ENCODE data around the gene FOLR2.
"Not testable (repeated sequence)": the region's sequence is repeated elsewhere in the genome, so short reads cannot be mapped to it uniquely, and the experiment has no call there.

The FOLR2 gene

DNA sequence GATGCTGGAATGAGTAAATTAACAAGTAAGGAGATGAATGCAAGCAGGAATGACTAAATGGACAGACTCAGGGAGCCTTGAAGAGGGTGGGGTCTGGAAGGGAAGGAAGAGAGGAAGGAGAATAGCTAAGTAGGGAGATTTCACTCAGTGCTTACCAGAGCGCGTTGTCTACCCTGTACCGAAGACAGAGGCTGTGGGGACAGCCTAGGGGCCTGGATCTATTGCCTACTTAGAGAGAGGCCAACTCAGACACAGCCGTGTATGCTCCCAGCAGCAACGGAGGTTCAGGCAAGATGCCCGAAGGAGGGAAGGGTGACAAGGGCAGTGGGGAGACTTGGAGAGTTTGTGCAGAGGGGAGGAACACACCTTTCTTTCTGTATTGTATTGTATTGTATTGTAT lies at the start of gene FOLR2:
FOLR2 (plus strand) TSS at position 157 of the 400 bp plus-strand sequence. CDS start 1,791 bp downstream, outside the sequence.
- DNase-seq (ENCODE audit: low read depth in 2 of 2): no peak

- DNase-seq (ENCODE audit: low read depth in 2 of 2): not testable (repeated sequence)
These were observed 47.5 kb upstream of the FOLR2 start for GRCh38 chr11:72169046-72169555.

DNA sequence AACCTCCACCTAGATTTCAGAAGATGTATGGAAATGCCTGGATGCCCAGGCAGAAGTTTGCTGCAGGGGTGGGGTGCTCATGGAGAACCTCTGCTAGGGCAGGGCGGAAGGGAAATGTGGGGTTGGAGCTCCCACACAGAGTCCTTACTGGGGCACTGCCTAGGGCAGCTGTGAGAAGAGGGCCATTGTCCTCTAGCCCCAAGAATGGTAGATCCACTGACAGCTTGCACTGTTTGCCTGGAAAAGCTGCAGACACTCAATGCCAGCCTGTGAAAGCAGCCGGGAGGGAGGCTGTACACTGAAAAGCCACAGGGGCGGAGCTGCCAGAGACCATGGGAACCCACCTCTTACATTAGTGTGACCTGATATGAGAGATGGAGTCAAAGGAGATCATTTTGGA lies 46.8 kb upstream of the FOLR2 start:
- DNase-seq (ENCODE audit: low read depth in 2 of 2): not testable (repeated sequence)

DNA sequence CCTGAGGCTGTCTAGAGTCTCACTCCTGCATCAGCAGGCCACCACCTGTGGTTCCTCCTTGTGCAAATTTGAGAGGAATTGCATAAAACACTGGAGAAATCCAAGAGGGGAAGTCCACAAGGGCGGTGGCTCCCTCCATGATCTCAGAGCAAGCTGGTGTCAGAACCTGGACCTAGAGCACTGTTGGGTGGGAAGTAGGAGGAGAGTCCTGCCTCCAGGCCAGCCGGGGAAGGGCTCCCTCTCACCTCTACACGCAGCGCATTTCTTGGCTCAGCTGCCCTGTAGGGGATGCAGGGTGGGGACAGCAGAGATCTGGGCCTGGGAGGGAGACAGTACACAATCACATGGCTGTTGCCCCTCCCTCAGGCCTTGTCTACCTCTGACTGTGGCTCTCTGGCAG lies 44.6 kb upstream of the FOLR2 start:
- DNase-seq (ENCODE audit: low read depth in 2 of 2): not testable (repeated sequence)

DNA sequence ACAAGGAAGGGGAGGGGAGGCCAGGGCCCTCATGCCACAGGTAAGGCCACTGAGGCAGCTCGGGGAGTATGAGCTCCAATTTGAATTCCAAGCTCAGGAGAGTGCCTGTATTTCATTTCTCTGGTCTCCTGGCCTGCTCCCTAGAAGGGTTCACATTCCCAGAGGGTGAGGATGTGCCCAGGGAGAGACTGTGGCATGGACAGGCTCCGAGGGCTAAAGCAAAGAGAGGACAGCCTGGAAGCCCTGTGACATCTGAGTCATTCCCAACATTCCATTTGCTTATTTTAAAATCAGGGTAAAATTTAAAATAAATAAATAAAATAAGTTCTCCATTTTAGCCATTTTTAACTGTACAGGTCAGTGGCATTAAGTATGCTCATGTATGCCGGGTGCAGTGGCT lies 43.3 kb upstream of the FOLR2 start:
- no peak for DNase-seq (ENCODE audit: low read depth in 2 of 2)

GRCh38 chr11:72174302-72175070 lies 42.1 kb upstream of the FOLR2 start:
- no peak for DNase-seq (ENCODE audit: low read depth in 2 of 2)

- DNase-seq (ENCODE audit: low read depth in 2 of 2): no peak
These were observed 38.9 kb upstream of the FOLR2 start for GRCh38 chr11:72177656-72178055.

- DNase-seq (ENCODE audit: low read depth in 2 of 2): no peak
These were observed 37.4 kb upstream of the FOLR2 start for GRCh38 chr11:72179049-72179803.

DNA sequence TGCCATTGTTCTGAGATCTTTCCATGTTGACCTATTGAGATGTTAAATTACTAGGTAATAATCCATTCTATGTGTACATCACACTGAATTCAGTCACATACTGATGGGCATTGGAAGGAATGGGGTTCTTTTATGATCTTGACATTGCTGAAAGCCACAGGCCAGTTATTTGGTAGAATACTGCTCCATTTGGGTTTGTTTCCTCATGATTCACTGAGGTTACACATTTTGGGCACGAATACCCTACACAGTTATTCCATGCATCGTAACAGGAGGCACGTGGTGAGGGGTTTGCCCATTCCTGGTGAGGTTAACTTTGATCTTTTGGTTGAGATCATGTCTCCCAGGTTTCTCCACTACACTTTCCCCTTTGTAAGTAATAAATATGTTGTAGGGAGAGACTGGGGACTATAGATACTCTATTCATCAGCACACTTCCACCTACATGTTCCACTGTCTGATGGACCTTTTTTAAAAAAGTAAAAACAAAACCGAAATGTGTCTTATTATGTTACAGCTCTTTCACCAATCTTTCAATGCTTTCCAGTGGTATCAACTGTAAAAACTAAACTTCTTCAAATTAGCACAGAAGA lies 36.7 kb upstream of the FOLR2 start:
- no peak for DNase-seq (ENCODE audit: low read depth in 2 of 2)

GRCh38 chr11:72180892-72181552 lies 35.6 kb upstream of the FOLR2 start:
- DNase-seq (ENCODE audit: low read depth in 2 of 2): not testable (repeated sequence)

GRCh38 chr11:72181553-72181958 lies 35.0 kb upstream of the FOLR2 start:
- not testable (repeated sequence) for DNase-seq (ENCODE audit: low read depth in 2 of 2)

DNA sequence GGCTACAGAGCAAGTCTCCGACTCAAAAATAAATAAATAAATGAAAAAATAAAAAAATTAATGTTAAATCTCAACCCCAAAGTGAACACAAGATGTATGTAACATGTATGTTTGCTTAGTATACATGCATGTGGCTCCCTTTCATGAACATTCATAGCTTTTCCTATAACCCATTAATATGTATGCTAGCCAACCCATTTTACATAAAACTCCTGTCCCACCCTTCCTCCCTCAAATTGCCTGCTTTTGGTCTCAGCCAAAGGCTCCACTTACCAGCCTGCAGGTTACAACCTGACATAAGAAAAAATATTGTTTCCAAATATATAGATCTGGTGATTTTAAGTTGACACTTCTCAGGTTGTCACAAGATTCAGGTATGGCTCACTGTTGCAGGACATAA lies 28.3 kb upstream of the FOLR2 start:
- no peak for DNase-seq (ENCODE audit: low read depth in 2 of 2)

DNA sequence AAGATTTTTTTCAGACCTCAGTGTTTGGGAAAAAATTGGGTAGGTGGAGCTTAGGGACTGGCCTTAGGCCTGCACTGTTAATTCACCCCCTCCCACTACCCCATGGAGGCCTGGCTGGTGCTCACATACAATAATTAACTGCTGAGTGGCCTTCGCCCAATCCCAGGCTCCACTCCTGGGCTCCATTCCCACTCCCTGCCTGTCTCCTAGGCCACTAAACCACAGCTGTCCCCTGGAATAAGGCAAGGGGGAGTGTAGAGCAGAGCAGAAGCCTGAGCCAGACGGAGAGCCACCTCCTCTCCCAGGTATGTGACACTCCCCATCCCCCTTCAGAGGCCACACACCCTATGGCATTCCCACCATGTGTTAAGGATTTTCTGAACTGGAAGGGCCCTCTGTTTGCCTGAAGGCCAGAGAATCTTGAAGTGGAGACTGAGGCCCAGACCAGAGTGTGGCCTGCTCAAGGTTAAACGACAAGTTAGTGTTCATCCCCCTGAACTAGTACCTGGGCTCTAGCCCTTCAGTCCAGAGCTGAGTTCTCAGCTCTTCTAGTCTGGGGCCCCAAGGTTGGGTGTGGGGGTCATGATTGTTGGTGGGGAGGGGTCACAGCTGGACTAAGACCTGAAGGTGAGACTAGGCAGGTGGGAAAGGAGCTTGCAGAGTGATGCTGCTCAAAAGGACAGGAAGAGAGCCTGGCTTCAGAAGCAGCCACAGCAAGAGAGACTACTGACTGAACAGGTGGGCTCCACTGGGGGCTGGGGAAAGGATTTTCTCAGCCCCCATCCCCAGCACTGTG lies 26.9 kb upstream of the FOLR2 start:
- no peak for DNase-seq (ENCODE audit: low read depth in 2 of 2)

DNA sequence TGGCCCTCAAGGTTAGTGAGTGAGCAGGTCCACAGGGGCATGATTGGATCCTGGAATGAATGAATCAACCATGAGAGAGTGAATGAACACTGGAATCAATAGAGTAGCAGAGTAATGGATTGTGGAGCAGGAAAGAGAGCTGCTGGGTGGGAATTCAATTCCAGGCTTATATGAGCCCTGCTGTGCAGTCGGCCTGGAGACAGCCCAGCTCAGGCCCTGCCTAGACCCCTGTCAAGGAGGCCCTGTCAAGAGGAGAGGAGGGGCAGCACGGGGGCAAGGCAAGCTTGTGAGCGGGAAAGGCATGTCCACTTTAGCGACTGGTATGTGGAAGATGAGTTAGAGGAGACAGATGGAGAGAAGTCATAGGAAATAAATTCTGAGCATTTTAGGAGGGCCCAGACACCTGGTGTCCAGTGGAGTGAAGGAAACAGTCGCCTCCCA lies 25.9 kb upstream of the FOLR2 start:
- no peak for DNase-seq (ENCODE audit: low read depth in 2 of 2)

- DNase-seq (ENCODE audit: low read depth in 2 of 2): no peak
These were observed 24.6 kb upstream of the FOLR2 start, which contains the start of gene FOLR1 for GRCh38 chr11:72191961-72192381. Gene FOLR1 (plus strand): TSS chr11:72192140. CDS start chr11:72192174, 34 bp downstream.

DNA sequence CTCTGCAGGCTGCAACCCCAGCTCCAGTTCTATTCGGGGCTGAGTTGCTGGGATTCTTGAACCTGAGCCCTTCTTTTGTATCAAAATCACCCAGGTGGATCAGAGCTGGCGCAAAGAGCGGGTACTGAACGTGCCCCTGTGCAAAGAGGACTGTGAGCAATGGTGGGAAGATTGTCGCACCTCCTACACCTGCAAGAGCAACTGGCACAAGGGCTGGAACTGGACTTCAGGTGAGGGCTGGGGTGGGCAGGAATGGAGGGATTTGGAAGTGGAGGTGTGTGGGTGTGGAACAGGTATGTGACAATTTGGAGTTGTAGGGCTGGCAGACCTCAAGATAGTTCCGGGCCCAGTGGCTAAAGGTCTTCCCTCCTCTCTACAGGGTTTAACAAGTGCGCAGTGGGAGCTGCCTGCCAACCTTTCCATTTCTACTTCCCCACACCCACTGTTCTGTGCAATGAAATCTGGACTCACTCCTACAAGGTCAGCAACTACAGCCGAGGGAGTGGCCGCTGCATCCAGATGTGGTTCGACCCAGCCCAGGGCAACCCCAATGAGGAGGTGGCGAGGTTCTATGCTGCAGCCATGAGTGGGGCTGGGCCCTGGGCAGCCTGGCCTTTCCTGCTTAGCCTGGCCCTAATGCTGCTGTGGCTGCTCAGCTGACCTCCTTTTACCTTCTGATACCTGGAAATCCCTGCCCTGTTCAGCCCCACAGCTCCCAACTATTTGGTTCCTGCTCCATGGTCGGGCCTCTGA lies 20.9 kb upstream of the FOLR2 start:
- DNase-seq (ENCODE audit: low read depth in 2 of 2): no peak

- not testable (repeated sequence) for DNase-seq (ENCODE audit: low read depth in 2 of 2)
These were observed 15.1 kb upstream of the FOLR2 start for GRCh38 chr11:72201445-72201844.

- DNase-seq (ENCODE audit: low read depth in 2 of 2): no peak
These were observed 14.0 kb upstream of the FOLR2 start for GRCh38 chr11:72202571-72202970.

GRCh38 chr11:72203163-72203562 lies 13.4 kb upstream of the FOLR2 start:
- no peak for DNase-seq (ENCODE audit: low read depth in 2 of 2)

- no peak for DNase-seq (ENCODE audit: low read depth in 2 of 2)
These were observed 11.7 kb upstream of the FOLR2 start for GRCh38 chr11:72204886-72205285.
